Tibial nerve (tissue), 3 donors: ENCODE results near the gene PRSS22.

Experiments used
- CTCF ChIP-seq, 5 experiments: fragments of 200-600 bp in 3 of 5; fragments of 450-650 bp in 2 of 5; sonication (generic) in 3 of 5; IDR thresholded peaks; one replicate each; pipeline ENCODE4 v1.5.1; 2016 to 2019; ENCODE audit warnings: antibody characterized with exemption in 5 of 5, mild to moderate bottlenecking in 3 of 5, moderate library complexity in 2 of 5
- POLR2A ChIP-seq, 2 donors: fragments of 450-650 bp; IDR thresholded peaks; one replicate each; pipeline ENCODE4 v1.6.1; 2017; ENCODE audit warnings: antibody characterized with exemption in 2 of 2, mild to moderate bottlenecking in 2 of 2, moderate library complexity in 2 of 2

GRCh38 chr16:2866431-2866830 is 8.5 kb upstream of the PRSS22 start:
- TF ChIP-seq CTCF (IDR thresholded peaks at IDR 0.05) (no peak), POLR2A (IDR thresholded peaks at IDR 0.05) (no peak)
